ENCODE measurements around the gene CCNYL1. TPM values are rescaled to one million over a fixed set of nuclear protein-coding genes. Genes with fewer than 3 reads are reported as not detected.

Gene CCNYL1
- total RNA-seq, 2 donors from 2014 or later: 5.7 to 9.7 TPM

GRCh38 chr2:207777124-207777523 is 65.7 kb downstream of the CCNYL1 start:
- 92% methylated on average over 6 of the region's 6 CpGs for WGBS
- H3K36me3 ChIP-seq: no peaks in the 10 kb centered on the region
- no peak overlapping the region for H3K27ac ChIP-seq
- H3K4me3 ChIP-seq: no peak overlapping the region
- H3K4me1 ChIP-seq (replicated peaks): no peaks in the 10 kb centered on the region
- H3K27me3 ChIP-seq (replicated peaks; ENCODE audit: insufficient read depth): no peaks in the 10 kb centered on the region
- intact Hi-C loops (cut with DNase I): no loop called here
- TF ChIP-seq POLR2A (IDR thresholded peaks at IDR 0.05): no peak
- TF ChIP-seq POLR2AphosphoS5 (IDR thresholded peaks at IDR 0.05): no peak
- TF ChIP-seq CTCF (IDR thresholded peaks at IDR 0.05): no peak
- no peak for DNase-seq (ENCODE audit: low spot score)
- H3K9me3 ChIP-seq: no peaks in the 10 kb centered on the region

- TF ChIP-seq CTCF (IDR thresholded peaks at IDR 0.05): no peak
- TF ChIP-seq POLR2A (IDR thresholded peaks at IDR 0.05): no peak
- no peak for TF ChIP-seq POLR2AphosphoS5 (IDR thresholded peaks at IDR 0.05)
- WGBS: 96% methylated on average over 4 of the region's 4 CpGs
- DNase-seq (ENCODE audit: low spot score): no peak
- intact Hi-C loops (cut with DNase I): no loop called here
- Histone ChIP-seq H3K36me3 (no peaks in the 10 kb centered on the region), H3K9me3 (no peaks in the 10 kb centered on the region), H3K27me3 (replicated peaks; ENCODE audit: insufficient read depth) (no peaks in the 10 kb centered on the region), H3K4me3 (no peak overlapping the region), H3K4me1 (replicated peaks) (no peaks in the 10 kb centered on the region), H3K27ac (no peak overlapping the region)
Measured at GRCh38 chr2:207778298-207778882, 67.0 kb downstream of the CCNYL1 start.

GRCh38 chr2:207779523-207779922 is 68.1 kb downstream of the CCNYL1 start:
- Histone ChIP-seq H3K27me3 (replicated peaks; ENCODE audit: insufficient read depth) (no peaks in the 10 kb centered on the region), H3K4me3 (no peak overlapping the region), H3K9me3 (no peaks in the 10 kb centered on the region), H3K36me3 (no peaks in the 10 kb centered on the region), H3K27ac (no peak overlapping the region), H3K4me1 (replicated peaks) (no peaks in the 10 kb centered on the region)
- TF ChIP-seq CTCF (IDR thresholded peaks at IDR 0.05) (no peak), POLR2A (IDR thresholded peaks at IDR 0.05) (no peak), POLR2AphosphoS5 (IDR thresholded peaks at IDR 0.05) (no peak)
- intact Hi-C loops (cut with DNase I): no loop called here
- WGBS: 91% methylated on average over 11 of the region's 11 CpGs
- no peak for DNase-seq (ENCODE audit: low spot score)

GRCh38 chr2:207782238-207783030 is 71.0 kb downstream of the CCNYL1 start:
- no peaks in the 10 kb centered on the region for H3K9me3 ChIP-seq
- WGBS: 74% methylated on average over 10 of the region's 10 CpGs
- no peaks in the 10 kb centered on the region for H3K4me1 ChIP-seq (replicated peaks)
- TF ChIP-seq POLR2A (IDR thresholded peaks at IDR 0.05) (no peak), CTCF (IDR thresholded peaks at IDR 0.05) (no peak), POLR2AphosphoS5 (IDR thresholded peaks at IDR 0.05) (no peak)
- H3K4me3 ChIP-seq: no peak overlapping the region
- H3K36me3 ChIP-seq: no peaks in the 10 kb centered on the region
- intact Hi-C loops (cut with DNase I): no loop called here
- H3K27me3 ChIP-seq (replicated peaks; ENCODE audit: insufficient read depth): no peaks in the 10 kb centered on the region
- no peak overlapping the region for H3K27ac ChIP-seq
- no peak for DNase-seq (ENCODE audit: low spot score)

- intact Hi-C loops (cut with DNase I): no loop called here
- 94% methylated on average over 2 of the region's 2 CpGs for WGBS
- no peak for DNase-seq (ENCODE audit: low spot score)
- Histone ChIP-seq H3K4me3 (no peak overlapping the region), H3K27me3 (replicated peaks; ENCODE audit: insufficient read depth) (no peaks in the 10 kb centered on the region), H3K36me3 (no peaks in the 10 kb centered on the region), H3K9me3 (no peaks in the 10 kb centered on the region), H3K27ac (no peak overlapping the region), H3K4me1 (replicated peaks) (no peaks in the 10 kb centered on the region)
- TF ChIP-seq CTCF (IDR thresholded peaks at IDR 0.05): no peak
- no peak for TF ChIP-seq POLR2A (IDR thresholded peaks at IDR 0.05)
- TF ChIP-seq POLR2AphosphoS5 (IDR thresholded peaks at IDR 0.05): no peak
Measured at GRCh38 chr2:207783514-207783913, 72.1 kb downstream of the CCNYL1 start.

All from prostate gland (tissue), 2 donors.